HepG2 (cell line): ENCODE measurements around the gene TRABD. TPM values are rescaled to one million over a fixed set of nuclear protein-coding genes. Genes with fewer than 3 reads are reported as not detected.

Source experiments
- CC2D1A ChIP-seq: sonication (generic); formaldehyde crosslinking; IDR thresholded peaks from 2 replicates; pipeline ENCODE4 v1.8.1; 2023; ENCODE audit warnings: mild to moderate bottlenecking, missing genetic modification reagents
- HMG20B ChIP-seq: conservative IDR thresholded peaks from 2 replicates; pipeline ENCODE4 v1.6.1; 2016; ENCODE audit warnings: missing genetic modification reagents, missing compliant biosample characterization
- HNRNPK ChIP-seq: fragments of 200-400 bp; formaldehyde crosslinking; IDR thresholded peaks from 2 replicates; pipeline ENCODE4 v1.6.1; 2018; ENCODE audit warnings: low read length, low read depth, moderate library complexity, mild to moderate bottlenecking; ENCODE audit not compliant: poor library complexity, severe bottlenecking
- KDM3A ChIP-seq: IDR thresholded peaks from 2 replicates; pipeline ENCODE4 v1.6.1; 2018; ENCODE audit warnings: low read depth, missing compliant biosample characterization
- KLF16 ChIP-seq, 2 experiments: sonication (generic) in 1 of 2; formaldehyde crosslinking in 1 of 2; IDR thresholded peaks; 2 replicates each; pipeline versions ENCODE4 v1.6.1 to v1.8.0; 2016 to 2023; ENCODE audit warnings: missing genetic modification reagents in 2 of 2, missing compliant biosample characterization in 1 of 2
- MIER3 ChIP-seq: IDR thresholded peaks from 2 replicates; pipeline ENCODE4 v1.6.1; 2016; ENCODE audit warnings: missing compliant biosample characterization, borderline replicate concordance
- PITX1 ChIP-seq: sonication (generic); formaldehyde crosslinking; IDR thresholded peaks from 2 replicates; pipeline ENCODE4 v1.5.1; 2020; ENCODE audit warnings: mild to moderate bottlenecking, missing genetic modification reagents
- RAD51 ChIP-seq: fragments of 450-650 bp; IDR thresholded peaks from 2 replicates; pipeline ENCODE4 v1.6.1; 2016; ENCODE audit warnings: borderline replicate concordance
- RARA ChIP-seq: IDR thresholded peaks from 2 replicates; pipeline ENCODE4 v1.6.1; 2016; ENCODE audit warnings: missing genetic modification reagents, missing compliant biosample characterization
- RNF2 ChIP-seq: fragments of 450-650 bp; conservative IDR thresholded peaks from 2 replicates; pipeline ENCODE4 v1.6.1; 2016; ENCODE audit warnings: low read depth
- TSC22D2 ChIP-seq: sonication (generic); formaldehyde crosslinking; IDR thresholded peaks from 2 replicates; pipeline ENCODE4 v1.5.1; 2020; ENCODE audit warnings: missing genetic modification reagents, mild to moderate bottlenecking, borderline replicate concordance
- U2AF2 ChIP-seq: fragments of 200-400 bp; formaldehyde crosslinking; IDR thresholded peaks from 2 replicates; pipeline ENCODE4 v1.6.1; 2017; ENCODE audit warnings: low read depth, mild to moderate bottlenecking, low read length
- ZBTB1 ChIP-seq: sonication (generic); formaldehyde crosslinking; IDR thresholded peaks from 2 replicates; pipeline ENCODE4 v1.4.0; 2020; ENCODE audit warnings: missing genetic modification reagents, borderline replicate concordance
- ZNF598 ChIP-seq: sonication (generic); formaldehyde crosslinking; IDR thresholded peaks from 2 replicates; pipeline ENCODE4 v1.5.1; 2020; ENCODE audit warnings: mild to moderate bottlenecking, missing genetic modification reagents, borderline replicate concordance
- ZNF672 ChIP-seq: sonication (generic); formaldehyde crosslinking; IDR thresholded peaks from 2 replicates; pipeline ENCODE4 v1.8.1; 2022; ENCODE audit warnings: missing genetic modification reagents
- ZNF724P ChIP-seq: sonication (generic); formaldehyde crosslinking; IDR thresholded peaks from 2 replicates; pipeline ENCODE4 v1.8.0; 2022; ENCODE audit warnings: missing genetic modification reagents, borderline replicate concordance
- ZNF782 ChIP-seq: sonication (generic); formaldehyde crosslinking; IDR thresholded peaks from 2 replicates; pipeline ENCODE4 v1.4.0; 2020; ENCODE audit warnings: missing genetic modification reagents, mild to moderate bottlenecking, borderline replicate concordance
- polyA plus RNA-seq, 8 experiments: library from polyadenylated mRNA; depleted of rRNA in 3 of 8; stranded (reverse) in 7 of 8; unstranded in 1 of 8; fragments of >200 nt; fragmentation: Illumina TruSeq in 4 of 8; extraction: Trizol in 4 of 8; gene quantifications; 2 replicates each; pipeline versions ENCODE4 v1.2.1 to v1.2.3, GENCODE V29; 2011 to 2016; ENCODE audit warnings: low read depth in 4 of 8, missing spikeins in 1 of 8, mixed read lengths in 1 of 8; ENCODE audit not compliant: insufficient read depth in 1 of 8
- total RNA-seq, 5 experiments: library from RNA; depleted of rRNA; stranded (reverse); fragments of >200 nt; fragmentation: Illumina TruSeq; extraction: Trizol; gene quantifications; 2 replicates each; pipeline ENCODE4 v1.2.3, GENCODE V29; 2016; ENCODE audit warnings: low read depth in 1 of 5
- TF ChIP-seq, protein P1 (sequence below): sonication (generic); formaldehyde crosslinking; IDR thresholded peaks from 2 replicates; pipeline ENCODE4 v1.5.1; 2020; ENCODE audit warnings: mild to moderate bottlenecking, moderate library complexity, missing genetic modification reagents
- TF ChIP-seq, protein P2 (sequence below): sonication (generic); formaldehyde crosslinking; IDR thresholded peaks from 2 replicates; pipeline ENCODE4 v1.4.0; 2020; ENCODE audit warnings: missing genetic modification reagents
- TF ChIP-seq, protein P3 (sequence below): sonication (generic); formaldehyde crosslinking; IDR thresholded peaks from 2 replicates; pipeline ENCODE4 v1.4.0; 2020; ENCODE audit warnings: mild to moderate bottlenecking, missing genetic modification reagents
- TF ChIP-seq, protein P4 (sequence below): sonication (generic); formaldehyde crosslinking; IDR thresholded peaks from 2 replicates; pipeline ENCODE4 v1.4.0; 2020; ENCODE audit warnings: missing genetic modification reagents
- TF ChIP-seq, protein P5 (sequence below): sonication (generic); formaldehyde crosslinking; IDR thresholded peaks from 2 replicates; pipeline ENCODE4 v1.4.0; 2020; ENCODE audit warnings: missing genetic modification reagents, mild to moderate bottlenecking, borderline replicate concordance

TRABD gene
- total and polyA plus RNA-seq, 2 of the 13 experiments (the other 11 are each of a cell fraction or from before 2014, with no cell fraction given), result 21.5 to 28.9 TPM

DNA sequence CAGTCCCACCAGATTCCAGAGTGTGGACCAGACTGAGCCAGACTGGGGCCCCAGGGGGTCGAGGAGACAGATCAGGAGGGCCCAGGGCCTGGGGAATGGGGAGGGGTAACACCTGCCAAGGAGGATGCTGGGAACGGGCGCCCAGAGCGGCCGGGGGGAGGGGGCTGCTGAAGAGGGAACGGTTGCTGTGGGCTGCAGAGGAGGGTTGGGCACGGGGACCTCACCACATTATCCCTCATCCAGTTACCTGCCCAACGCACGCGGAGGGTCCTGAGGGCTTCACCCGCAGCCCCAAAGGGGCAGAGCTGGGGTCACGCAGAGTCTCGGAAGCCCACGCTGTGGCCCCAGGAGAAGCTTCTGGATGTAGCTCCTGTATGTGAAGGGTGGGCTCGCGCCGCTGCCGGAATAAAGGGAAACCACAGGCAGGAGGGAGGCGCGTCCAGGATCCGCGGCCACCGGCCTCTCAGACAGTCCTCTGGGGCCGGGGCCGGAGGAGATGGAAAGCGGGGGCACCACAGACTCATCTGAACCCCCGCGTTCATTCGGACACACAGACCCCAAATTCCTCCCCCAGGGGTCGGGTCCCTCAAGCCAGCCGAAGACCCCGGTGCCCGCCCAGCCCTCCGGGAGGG lies 14.2 kb downstream of the TRABD start (continued):
- TF ChIP-seq ZNF724P (CRISPR knock-in tag), result no peak
- no peak for TF ChIP-seq HNRNPK
- TF ChIP-seq ZNF782 (CRISPR knock-in tag), result no peak
- no peak for TF ChIP-seq RAD51
- TF ChIP-seq, protein P1, sequence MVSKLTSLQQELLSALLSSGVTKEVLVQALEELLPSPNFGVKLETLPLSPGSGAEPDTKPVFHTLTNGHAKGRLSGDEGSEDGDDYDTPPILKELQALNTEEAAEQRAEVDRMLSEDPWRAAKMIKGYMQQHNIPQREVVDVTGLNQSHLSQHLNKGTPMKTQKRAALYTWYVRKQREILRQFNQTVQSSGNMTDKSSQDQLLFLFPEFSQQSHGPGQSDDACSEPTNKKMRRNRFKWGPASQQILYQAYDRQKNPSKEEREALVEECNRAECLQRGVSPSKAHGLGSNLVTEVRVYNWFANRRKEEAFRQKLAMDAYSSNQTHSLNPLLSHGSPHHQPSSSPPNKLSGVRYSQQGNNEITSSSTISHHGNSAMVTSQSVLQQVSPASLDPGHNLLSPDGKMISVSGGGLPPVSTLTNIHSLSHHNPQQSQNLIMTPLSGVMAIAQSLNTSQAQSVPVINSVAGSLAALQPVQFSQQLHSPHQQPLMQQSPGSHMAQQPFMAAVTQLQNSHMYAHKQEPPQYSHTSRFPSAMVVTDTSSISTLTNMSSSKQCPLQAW, result 0 out of 2 replicates have a peak, but pooled peaks have one; percentile 17
- TF ChIP-seq HMG20B (CRISPR knock-in tag), result no peak
- TF ChIP-seq, protein P2, sequence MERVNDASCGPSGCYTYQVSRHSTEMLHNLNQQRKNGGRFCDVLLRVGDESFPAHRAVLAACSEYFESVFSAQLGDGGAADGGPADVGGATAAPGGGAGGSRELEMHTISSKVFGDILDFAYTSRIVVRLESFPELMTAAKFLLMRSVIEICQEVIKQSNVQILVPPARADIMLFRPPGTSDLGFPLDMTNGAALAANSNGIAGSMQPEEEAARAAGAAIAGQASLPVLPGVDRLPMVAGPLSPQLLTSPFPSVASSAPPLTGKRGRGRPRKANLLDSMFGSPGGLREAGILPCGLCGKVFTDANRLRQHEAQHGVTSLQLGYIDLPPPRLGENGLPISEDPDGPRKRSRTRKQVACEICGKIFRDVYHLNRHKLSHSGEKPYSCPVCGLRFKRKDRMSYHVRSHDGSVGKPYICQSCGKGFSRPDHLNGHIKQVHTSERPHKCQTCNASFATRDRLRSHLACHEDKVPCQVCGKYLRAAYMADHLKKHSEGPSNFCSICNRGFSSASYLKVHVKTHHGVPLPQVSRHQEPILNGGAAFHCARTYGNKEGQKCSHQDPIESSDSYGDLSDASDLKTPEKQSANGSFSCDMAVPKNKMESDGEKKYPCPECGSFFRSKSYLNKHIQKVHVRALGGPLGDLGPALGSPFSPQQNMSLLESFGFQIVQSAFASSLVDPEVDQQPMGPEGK (CRISPR knock-in tag), result no peak
- no peak for TF ChIP-seq MIER3 (CRISPR knock-in tag)
- no peak for TF ChIP-seq PITX1
- no peak for TF ChIP-seq ZNF672
- TF ChIP-seq, protein P3, sequence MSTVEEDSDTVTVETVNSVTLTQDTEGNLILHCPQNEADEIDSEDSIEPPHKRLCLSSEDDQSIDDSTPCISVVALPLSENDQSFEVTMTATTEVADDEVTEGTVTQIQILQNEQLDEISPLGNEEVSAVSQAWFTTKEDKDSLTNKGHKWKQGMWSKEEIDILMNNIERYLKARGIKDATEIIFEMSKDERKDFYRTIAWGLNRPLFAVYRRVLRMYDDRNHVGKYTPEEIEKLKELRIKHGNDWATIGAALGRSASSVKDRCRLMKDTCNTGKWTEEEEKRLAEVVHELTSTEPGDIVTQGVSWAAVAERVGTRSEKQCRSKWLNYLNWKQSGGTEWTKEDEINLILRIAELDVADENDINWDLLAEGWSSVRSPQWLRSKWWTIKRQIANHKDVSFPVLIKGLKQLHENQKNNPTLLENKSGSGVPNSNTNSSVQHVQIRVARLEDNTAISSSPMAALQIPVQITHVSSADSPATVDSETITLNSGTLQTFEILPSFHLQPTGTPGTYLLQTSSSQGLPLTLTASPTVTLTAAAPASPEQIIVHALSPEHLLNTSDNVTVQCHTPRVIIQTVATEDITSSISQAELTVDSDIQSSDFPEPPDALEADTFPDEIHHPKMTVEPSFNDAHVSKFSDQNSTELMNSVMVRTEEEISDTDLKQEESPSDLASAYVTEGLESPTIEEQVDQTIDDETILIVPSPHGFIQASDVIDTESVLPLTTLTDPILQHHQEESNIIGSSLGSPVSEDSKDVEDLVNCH (CRISPR knock-in tag), result no peak
- TF ChIP-seq, protein P4, sequence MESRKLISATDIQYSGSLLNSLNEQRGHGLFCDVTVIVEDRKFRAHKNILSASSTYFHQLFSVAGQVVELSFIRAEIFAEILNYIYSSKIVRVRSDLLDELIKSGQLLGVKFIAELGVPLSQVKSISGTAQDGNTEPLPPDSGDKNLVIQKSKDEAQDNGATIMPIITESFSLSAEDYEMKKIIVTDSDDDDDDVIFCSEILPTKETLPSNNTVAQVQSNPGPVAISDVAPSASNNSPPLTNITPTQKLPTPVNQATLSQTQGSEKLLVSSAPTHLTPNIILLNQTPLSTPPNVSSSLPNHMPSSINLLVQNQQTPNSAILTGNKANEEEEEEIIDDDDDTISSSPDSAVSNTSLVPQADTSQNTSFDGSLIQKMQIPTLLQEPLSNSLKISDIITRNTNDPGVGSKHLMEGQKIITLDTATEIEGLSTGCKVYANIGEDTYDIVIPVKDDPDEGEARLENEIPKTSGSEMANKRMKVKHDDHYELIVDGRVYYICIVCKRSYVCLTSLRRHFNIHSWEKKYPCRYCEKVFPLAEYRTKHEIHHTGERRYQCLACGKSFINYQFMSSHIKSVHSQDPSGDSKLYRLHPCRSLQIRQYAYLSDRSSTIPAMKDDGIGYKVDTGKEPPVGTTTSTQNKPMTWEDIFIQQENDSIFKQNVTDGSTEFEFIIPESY (CRISPR knock-in tag), result no peak
- TF ChIP-seq U2AF2, result no peak
- TF ChIP-seq TSC22D2, result no peak
- no peak for TF ChIP-seq ZBTB1 (CRISPR knock-in tag)
- no peak for TF ChIP-seq KDM3A (CRISPR knock-in tag)
- TF ChIP-seq RNF2, result no peak
- TF ChIP-seq, protein P5, sequence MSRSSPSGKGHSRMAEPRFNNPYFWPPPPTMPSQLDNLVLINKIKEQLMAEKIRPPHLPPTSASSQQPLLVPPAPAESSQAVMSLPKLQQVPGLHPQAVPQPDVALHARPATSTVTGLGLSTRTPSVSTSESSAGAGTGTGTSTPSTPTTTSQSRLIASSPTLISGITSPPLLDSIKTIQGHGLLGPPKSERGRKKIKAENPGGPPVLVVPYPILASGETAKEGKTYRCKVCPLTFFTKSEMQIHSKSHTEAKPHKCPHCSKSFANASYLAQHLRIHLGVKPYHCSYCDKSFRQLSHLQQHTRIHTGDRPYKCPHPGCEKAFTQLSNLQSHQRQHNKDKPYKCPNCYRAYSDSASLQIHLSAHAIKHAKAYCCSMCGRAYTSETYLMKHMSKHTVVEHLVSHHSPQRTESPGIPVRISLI (CRISPR knock-in tag), result no peak
- no peak for TF ChIP-seq KLF16 (CRISPR knock-in tag; IDR thresholded peaks at IDR 0.05)
- TF ChIP-seq ZNF598, result no peak
- TF ChIP-seq RARA (CRISPR knock-in tag), result no peak
- TF ChIP-seq CC2D1A (CRISPR knock-in tag), result no peak
